ENCODE data around the gene ITPRIPL1.

DNA sequence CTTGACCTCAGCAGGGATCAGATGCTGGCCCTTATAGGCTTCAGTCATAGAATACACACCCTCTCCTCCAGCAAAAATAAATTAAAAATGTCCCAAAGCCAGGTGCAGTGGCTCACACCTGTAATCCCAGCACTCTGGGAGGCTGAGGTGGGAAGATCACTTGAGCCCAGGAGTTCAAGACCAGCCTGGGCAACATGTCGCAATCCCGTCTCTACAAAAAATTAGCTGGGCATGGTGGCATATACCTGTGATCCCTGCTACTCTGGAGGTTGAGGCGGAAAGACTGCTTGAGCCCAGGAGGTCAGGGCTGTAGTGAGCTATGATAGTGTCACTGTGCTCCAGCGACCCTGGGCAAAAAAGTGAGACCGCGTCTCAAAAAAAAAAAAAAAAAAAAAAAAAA, 4.8 kb downstream of the ITPRIPL1 start:
- TF ChIP-seq, protein P1, sequence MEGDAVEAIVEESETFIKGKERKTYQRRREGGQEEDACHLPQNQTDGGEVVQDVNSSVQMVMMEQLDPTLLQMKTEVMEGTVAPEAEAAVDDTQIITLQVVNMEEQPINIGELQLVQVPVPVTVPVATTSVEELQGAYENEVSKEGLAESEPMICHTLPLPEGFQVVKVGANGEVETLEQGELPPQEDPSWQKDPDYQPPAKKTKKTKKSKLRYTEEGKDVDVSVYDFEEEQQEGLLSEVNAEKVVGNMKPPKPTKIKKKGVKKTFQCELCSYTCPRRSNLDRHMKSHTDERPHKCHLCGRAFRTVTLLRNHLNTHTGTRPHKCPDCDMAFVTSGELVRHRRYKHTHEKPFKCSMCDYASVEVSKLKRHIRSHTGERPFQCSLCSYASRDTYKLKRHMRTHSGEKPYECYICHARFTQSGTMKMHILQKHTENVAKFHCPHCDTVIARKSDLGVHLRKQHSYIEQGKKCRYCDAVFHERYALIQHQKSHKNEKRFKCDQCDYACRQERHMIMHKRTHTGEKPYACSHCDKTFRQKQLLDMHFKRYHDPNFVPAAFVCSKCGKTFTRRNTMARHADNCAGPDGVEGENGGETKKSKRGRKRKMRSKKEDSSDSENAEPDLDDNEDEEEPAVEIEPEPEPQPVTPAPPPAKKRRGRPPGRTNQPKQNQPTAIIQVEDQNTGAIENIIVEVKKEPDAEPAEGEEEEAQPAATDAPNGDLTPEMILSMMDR (optimal IDR thresholded peaks at IDR 0.05 in 1 of 3, IDR thresholded peaks at IDR 0.05 in 1 of 3, conservative IDR thresholded peaks at IDR 0.05 in 1 of 3; ENCODE audit: extremely low read depth in 1 of 3, insufficient read depth in 2 of 3, low read length in 3 of 3) = no peak
- no peak for TF ChIP-seq EZH2 (IDR thresholded peaks at IDR 0.05; ENCODE audit: low read length)
